T-helper 2 cell treated with Interferon-gamma antibody and Interleukin-4, amounts not matched to agents 100 ng/mL and 5 ng/mL, for 36 hours (primary cell): ENCODE data around the gene ZNF654. TPM values are rescaled to one million over a fixed set of nuclear protein-coding genes. Genes with fewer than 3 reads are reported as not detected.

ENCODE experiments used
- intact Hi-C: fragments of 100-400 bp; cut with micrococcal nuclease; formaldehyde crosslinking; loops from one replicate; pipeline ENCODE4 v1.15.1; 2023
- total RNA-seq: library from RNA; stranded (reverse); gene quantifications from 2 replicates; pipeline ENCODE4 v1.2.3, GENCODE V29; 2022

Gene ZNF654
- total RNA-seq, 1 donor from 2014 or later: 23.3 TPM

DNA sequence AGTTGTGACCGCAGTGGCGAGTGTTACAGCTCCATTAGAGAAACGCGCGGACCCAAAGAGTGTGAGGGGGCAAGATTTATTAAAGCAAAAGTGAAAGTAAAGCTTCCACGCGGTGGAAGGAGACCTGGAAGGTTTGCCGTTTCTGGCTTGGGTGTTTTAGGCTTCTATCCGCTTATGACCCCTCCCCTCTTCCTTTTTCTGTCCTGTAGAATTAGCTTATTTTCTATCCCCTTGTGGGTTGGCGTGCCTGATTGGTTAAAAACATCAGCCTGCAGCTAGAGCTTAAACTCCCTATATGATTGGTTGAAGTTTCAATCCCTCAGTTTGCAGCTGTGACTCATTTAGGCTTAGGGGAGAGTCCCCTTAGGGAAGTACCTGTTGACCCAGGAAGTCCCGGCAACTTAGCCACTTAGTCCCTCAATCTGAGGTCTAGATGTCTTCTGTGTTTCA, 130.3 kb downstream of the ZNF654 start:
- intact Hi-C loops: no loop called here

DNA sequence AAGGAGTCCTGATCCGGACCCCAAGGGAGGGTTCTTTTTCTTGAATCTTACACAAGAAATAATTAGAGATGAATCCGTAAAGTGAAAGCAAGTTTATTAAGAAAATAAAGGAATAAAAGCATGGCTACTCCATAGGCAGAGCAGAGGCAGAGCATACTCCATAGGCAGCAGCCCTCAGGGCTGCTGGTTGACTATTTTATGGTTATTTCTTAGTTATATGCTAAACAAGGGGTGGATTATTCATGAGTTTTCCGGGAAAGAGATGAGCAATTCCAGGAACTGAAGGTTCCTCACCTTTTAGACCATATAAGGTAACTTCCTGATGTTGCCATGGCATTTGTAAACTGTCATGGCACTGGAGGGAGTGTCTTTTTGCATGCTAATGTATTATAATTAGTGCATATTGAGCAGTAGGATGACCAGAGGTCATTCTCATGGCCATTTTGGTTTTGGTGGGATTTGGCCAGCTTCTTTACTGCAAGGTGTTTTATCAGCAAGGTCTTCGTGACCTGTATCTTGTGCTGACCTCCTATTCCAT, 132.9 kb downstream of the ZNF654 start:
- intact Hi-C loops: no loop called here

DNA sequence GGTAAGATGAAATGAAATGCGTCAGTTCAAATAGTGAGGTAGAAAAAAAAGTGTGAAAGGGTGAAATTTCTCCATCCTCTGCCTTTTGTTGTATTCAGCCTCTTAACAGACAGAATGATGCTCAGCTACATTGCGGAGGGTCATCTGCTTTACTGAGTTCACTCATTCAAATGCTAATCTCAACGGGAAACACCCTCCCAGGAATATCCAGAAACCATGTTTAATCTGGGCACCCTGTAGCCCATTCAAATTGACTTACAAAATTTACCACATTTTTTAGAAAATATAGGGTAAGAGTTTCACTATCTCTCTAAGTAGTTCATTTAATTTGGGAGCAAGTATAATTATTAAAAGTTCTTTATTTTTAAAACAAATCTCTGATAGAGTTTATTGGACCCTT, 133.6 kb downstream of the ZNF654 start:
- intact Hi-C loops: no loop called here

Other genes with a start within 250 kb of the ZNF654 start
- 104 and 106 TPM in 2 replicates for gene CGGBP1, start 250 bp upstream of the ZNF654 start, total RNA-seq
- gene C3orf38, start 90.7 kb downstream of the ZNF654 start, total RNA-seq: 30.9 and 32.8 TPM in 2 replicates